Bladder microvascular endothelial cell (primary cell): Measurements from ENCODE around the gene DRC3. TPM values are rescaled to one million over a fixed set of nuclear protein-coding genes. Genes with fewer than 3 reads are reported as not detected.

Experiments used
- total RNA-seq: library from RNA; depleted of rRNA; stranded (reverse); fragments of >200 nt; gene quantifications from 2 replicates; pipeline ENCODE4 v1.2.3, GENCODE V29; 2014

Gene DRC3
- 0.49 and 2.3 TPM in 2 replicates for total RNA-seq

GRCh38 chr17:17972126-17972951 lies at the start of gene DRC3, which contains the start of gene TOM1L2:
DRC3 (plus strand) TSS chr17:17972862; CDS start chr17:17977599, 4,737 bp downstream.
TOM1L2 (minus strand) TSS chr17:17972400; CDS start chr17:17972313, 87 bp downstream.

GRCh38 chr17:18038861-18039534 lies 66.3 kb downstream of the DRC3 start, which contains the start of the genes ATPAF2 and GID4:
ATPAF2 (minus strand) TSS chr17:18039168; CDS start chr17:18039013, 155 bp downstream.
GID4 (plus strand) TSS chr17:18039408; CDS start chr17:18039465, 57 bp downstream.

Other genes starting within 250 kb of the DRC3 start
- gene SREBF1, start 135.9 kb upstream of the DRC3 start, total RNA-seq = 31.4 and 35.9 TPM in 2 replicates
- 11.8 and 30.0 TPM in 2 replicates for gene TOM1L2, start 462 bp upstream of the DRC3 start, total RNA-seq
- 15.5 and 20.4 TPM in 2 replicates for gene ATPAF2, start 66.3 kb downstream of the DRC3 start, total RNA-seq
- gene GID4, start 66.5 kb downstream of the DRC3 start, total RNA-seq = 4.2 and 8.1 TPM in 2 replicates
- gene DRG2, start 115.1 kb downstream of the DRC3 start, total RNA-seq = 26.6 and 37.2 TPM in 2 replicates
- gene MYO15A, start 135.9 kb downstream of the DRC3 start, total RNA-seq = under 0.01 and 0.44 TPM in 2 replicates
- gene ALKBH5, start 211.0 kb downstream of the DRC3 start, total RNA-seq = 60.7 and 61.0 TPM in 2 replicates